ENCODE results near the gene LCE1E. TPM values are rescaled to one million over a fixed set of nuclear protein-coding genes. Genes with fewer than 3 reads are reported as not detected.

The LCE1E gene
- total RNA-seq, 2 donors from 2014 or later: not detected

Other genes with a start within 250 kb of the LCE1E start
- gene LCE3E, start 219.5 kb upstream of the LCE1E start, total RNA-seq: not detected
- not detected for gene LCE3D, start 205.7 kb upstream of the LCE1E start, total RNA-seq
- gene LCE3C, start 186.0 kb upstream of the LCE1E start, total RNA-seq: not detected
- gene LCE3B, start 172.4 kb upstream of the LCE1E start, total RNA-seq: not detected
- gene LCE3A, start 163.2 kb upstream of the LCE1E start, total RNA-seq: not detected
- gene LCE2D, start 122.9 kb upstream of the LCE1E start, total RNA-seq: not detected
- gene LCE2C, start 111.0 kb upstream of the LCE1E start, total RNA-seq: not detected
- gene LCE2B, start 100.1 kb upstream of the LCE1E start, total RNA-seq: not detected
- gene LCE2A, start 87.9 kb upstream of the LCE1E start, total RNA-seq: not detected
- not detected for gene LCE4A, start 78.1 kb upstream of the LCE1E start, total RNA-seq
- not detected for gene KPRP, start 28.2 kb upstream of the LCE1E start, total RNA-seq
- not detected for gene LCE1F, start 11.1 kb upstream of the LCE1E start, total RNA-seq
- not detected for gene LCE1D, start 10.5 kb downstream of the LCE1E start, total RNA-seq
- not detected for gene LCE1C, start 20.4 kb downstream of the LCE1E start, total RNA-seq
- gene LCE1B, start 25.7 kb downstream of the LCE1E start, total RNA-seq: not detected
- gene LCE1A, start 41.2 kb downstream of the LCE1E start, total RNA-seq: not detected
- gene LCE6A, start 56.6 kb downstream of the LCE1E start, total RNA-seq: not detected
- not detected for gene LCE7A, start 73.7 kb downstream of the LCE1E start, total RNA-seq
- gene SMCP, start 92.1 kb downstream of the LCE1E start, total RNA-seq: not detected
- not detected for gene IVL, start 122.3 kb downstream of the LCE1E start, total RNA-seq
- gene SPRR5, start 160.9 kb downstream of the LCE1E start, total RNA-seq: not detected
- not detected for gene SPRR4, start 184.4 kb downstream of the LCE1E start, total RNA-seq
- gene SPRR1A, start 197.8 kb downstream of the LCE1E start, total RNA-seq: not detected
- gene SPRR3, start 215.5 kb downstream of the LCE1E start, total RNA-seq: not detected
- gene SPRR1B, start 244.9 kb downstream of the LCE1E start, total RNA-seq: not detected

Data from body of pancreas (tissue), 2 donors.